Trophoblast cell (in vitro differentiated cells and primary cell): ENCODE results near the gene LAMP1.

ENCODE experiments used
- DNase-seq, 2 donors: peaks; one replicate each; pipeline ENCODE4 v3.0.0-alpha.2; 2016
- H2AFZ ChIP-seq: 2 replicates; pipeline ENCODE4 v1.6.1; 2013; ENCODE audit warnings: low read length, moderate library complexity, mild to moderate bottlenecking; ENCODE audit not compliant: insufficient read depth, poor library complexity
- H2AK5ac ChIP-seq: 2 replicates; pipeline ENCODE4 v1.6.1; 2013; ENCODE audit warnings: mild to moderate bottlenecking, low read length
- H2BK120ac ChIP-seq: 2 replicates; pipeline ENCODE4 v1.6.1; 2013; ENCODE audit warnings: low read length, mild to moderate bottlenecking, moderate library complexity; ENCODE audit not compliant: insufficient read depth, poor library complexity
- H2BK12ac ChIP-seq: 2 replicates; pipeline ENCODE4 v1.6.1; 2013; ENCODE audit warnings: mild to moderate bottlenecking, low read length, moderate library complexity
- H2BK5ac ChIP-seq: 2 replicates; pipeline ENCODE4 v1.6.1; 2013; ENCODE audit warnings: low read length, low read depth, moderate library complexity, mild to moderate bottlenecking; ENCODE audit not compliant: poor library complexity
- H3K14ac ChIP-seq: 2 replicates; pipeline ENCODE4 v1.6.1; 2013; ENCODE audit warnings: mild to moderate bottlenecking, low read length
- H3K18ac ChIP-seq: 2 replicates; pipeline ENCODE4 v1.6.1; 2013; ENCODE audit warnings: mild to moderate bottlenecking, low read length
- H3K23ac ChIP-seq: 2 replicates; pipeline ENCODE4 v1.6.1; 2013; ENCODE audit warnings: low read length
- H3K27ac ChIP-seq: 2 replicates; pipeline ENCODE4 v1.5.1; 2013; ENCODE audit warnings: low read depth, mild to moderate bottlenecking, inconsistent platforms, low read length, moderate library complexity
- H3K27me3 ChIP-seq: 2 replicates; pipeline ENCODE4 v1.6.1; 2013; ENCODE audit warnings: inconsistent platforms, mild to moderate bottlenecking, low read length, moderate library complexity; ENCODE audit not compliant: insufficient read depth
- H3K36me3 ChIP-seq, 2 experiments: 1 replicate in 1 of 2; 2 replicates in 1 of 2; pipeline ENCODE4 v1.6.1; 2013; ENCODE audit warnings: low read length in 2 of 2, mild to moderate bottlenecking in 2 of 2, moderate library complexity in 1 of 2; ENCODE audit not compliant: insufficient read depth in 2 of 2, control insufficient read depth in 1 of 2
- H3K4ac ChIP-seq: 2 replicates; pipeline ENCODE4 v1.6.1; 2013; ENCODE audit warnings: low read depth, mild to moderate bottlenecking, low read length, moderate library complexity
- H3K4me1 ChIP-seq, 2 experiments: 1 replicate in 1 of 2; 2 replicates in 1 of 2; pipeline ENCODE4 v1.6.1; 2013; ENCODE audit warnings: low read length in 2 of 2, mild to moderate bottlenecking in 2 of 2, moderate library complexity in 1 of 2; ENCODE audit not compliant: insufficient read depth in 2 of 2, control insufficient read depth in 1 of 2
- H3K4me2 ChIP-seq: 2 replicates; pipeline ENCODE4 v1.6.1; 2013; ENCODE audit warnings: inconsistent platforms, mild to moderate bottlenecking, low read length, moderate library complexity
- H3K4me3 ChIP-seq: 2 replicates; pipeline ENCODE4 v1.5.1; 2013; ENCODE audit warnings: mild to moderate bottlenecking, low read depth, low read length, inconsistent platforms
- H3K79me1 ChIP-seq: one replicate; pipeline ENCODE4 v1.6.1; 2013; ENCODE audit warnings: low read length
- H3K79me2 ChIP-seq: 2 replicates; pipeline ENCODE4 v1.6.1; 2013; ENCODE audit warnings: low read length, mild to moderate bottlenecking; ENCODE audit not compliant: control insufficient read depth, insufficient read depth, poor library complexity
- H3K9ac ChIP-seq: 2 replicates; pipeline ENCODE4 v1.6.1; 2013; ENCODE audit warnings: mild to moderate bottlenecking, low read length
- H3K9me3 ChIP-seq: 2 replicates; pipeline ENCODE4 v1.6.1; 2013; ENCODE audit warnings: low read depth, mild to moderate bottlenecking, control low read depth, inconsistent platforms, low read length; ENCODE audit not compliant: insufficient read depth
- H4K12ac ChIP-seq: 2 replicates; pipeline ENCODE4 v1.6.1; 2013; ENCODE audit warnings: low read depth, mild to moderate bottlenecking, low read length, moderate library complexity
- H4K8ac ChIP-seq: 2 replicates; pipeline ENCODE4 v1.6.1; 2013; ENCODE audit warnings: low read depth, mild to moderate bottlenecking, low read length, moderate library complexity
- H4K91ac ChIP-seq: one replicate; pipeline ENCODE4 v1.6.1; 2013; ENCODE audit warnings: low read depth, mild to moderate bottlenecking, low read length, moderate library complexity
- WGBS: extraction: QIAGEN DNeasy Blood & Tissue Kit; methylation state at CpG from one replicate; pipeline ENCODE4 v1.1.7; 2013; ENCODE audit warnings: missing lambda C conversion rate; ENCODE audit not compliant: insufficient read length, insufficient coverage; ENCODE audit errors: extremely low coverage; 5-methylcytosine and 5-hydroxymethylcytosine counted together

LAMP1 gene

DNA sequence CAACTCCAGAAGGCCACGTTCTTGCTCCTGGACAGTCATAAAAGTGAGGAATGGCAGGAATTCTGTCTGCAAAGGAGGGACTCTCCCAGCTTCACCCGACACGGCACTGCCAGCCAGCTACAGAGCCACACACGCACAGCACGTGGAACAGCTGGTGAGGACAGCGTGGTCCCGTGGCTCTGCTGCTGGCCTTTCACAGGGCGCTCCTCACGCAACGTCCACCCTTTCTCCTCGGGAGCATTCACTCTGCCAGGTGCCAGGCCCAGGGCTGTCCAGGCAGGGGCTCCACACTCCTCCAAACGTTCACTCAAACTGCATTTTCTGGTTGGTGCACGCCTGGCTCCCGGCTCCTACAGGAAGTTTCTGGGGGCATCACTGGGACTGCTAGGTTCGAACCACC, 52.5 kb downstream of the LAMP1 start:
- no CpG with 5 or more reads among the region's 15 CpGs for WGBS
- no peak overlapping the region for H3K4me3 ChIP-seq
- no peak overlapping the region for H3K27ac ChIP-seq
- peaks cover 6 to 15% of the 10 kb centered on the region in 2 experiments for H3K36me3 ChIP-seq
- H3K18ac ChIP-seq: no peak overlapping the region
- no peak overlapping the region for H4K91ac ChIP-seq
- H2BK12ac ChIP-seq: no peak overlapping the region
- H3K14ac ChIP-seq: no peak overlapping the region
- no peak overlapping the region for H2BK5ac ChIP-seq
- H3K79me1 ChIP-seq: no peaks in the 10 kb centered on the region
- no peak overlapping the region for H3K4me2 ChIP-seq
- no peak overlapping the region for H3K23ac ChIP-seq
- peaks cover 15% of the 10 kb centered on the region for H3K9me3 ChIP-seq
- H4K12ac ChIP-seq: no peak overlapping the region
- H3K4ac ChIP-seq: no peak overlapping the region
- H4K8ac ChIP-seq: no peak overlapping the region
- H3K4me1 ChIP-seq: peaks cover 0 to 5% of the 10 kb centered on the region in 2 experiments
- H3K27me3 ChIP-seq: no peaks in the 10 kb centered on the region
- no peaks in the 10 kb centered on the region for H3K79me2 ChIP-seq
- H2BK120ac ChIP-seq: no peak overlapping the region
- no peak overlapping the region for H3K9ac ChIP-seq
- DNase-seq: no peak
- H2AFZ ChIP-seq: no peak overlapping the region
- H2AK5ac ChIP-seq: peak overlapping the region; percentile 49

DNA sequence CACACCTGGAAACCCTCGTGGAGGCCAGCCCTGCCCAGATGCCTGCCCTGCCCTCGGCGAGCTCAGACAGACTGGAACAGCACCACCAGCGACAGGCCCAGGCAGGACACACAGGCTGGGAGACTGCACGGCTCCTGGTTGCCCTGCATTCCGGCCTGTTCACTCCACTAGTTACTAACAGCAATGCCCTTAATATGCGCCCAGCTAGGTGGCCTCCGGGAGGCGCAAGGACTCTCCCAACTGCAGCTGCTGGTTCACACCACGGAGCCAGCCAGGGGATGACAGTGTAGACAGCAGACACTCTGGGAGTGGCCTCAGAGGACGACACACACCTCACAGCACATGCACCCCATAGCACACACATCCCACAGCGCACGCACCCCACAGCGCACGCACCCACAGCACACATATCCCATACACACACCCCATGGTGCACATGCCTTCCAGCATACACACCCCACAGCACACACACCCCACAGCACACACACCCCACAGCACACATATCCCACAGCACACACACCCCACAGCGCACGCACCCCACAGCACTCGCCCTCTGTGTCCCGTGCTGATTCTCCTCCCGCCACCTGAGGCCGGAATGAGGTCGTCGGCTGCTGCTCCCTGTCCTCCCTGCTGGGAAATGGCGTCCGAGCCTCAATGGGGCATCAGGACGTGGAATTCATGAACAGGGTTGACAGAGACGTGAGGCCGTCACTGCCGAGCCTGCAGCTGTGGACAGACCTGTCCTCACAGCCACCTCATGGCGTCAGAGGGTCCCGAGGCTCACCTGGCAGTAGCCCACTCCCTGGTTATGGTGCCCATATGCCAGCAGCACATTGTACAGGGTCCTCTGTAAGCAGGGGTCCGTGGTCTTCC, 53.3 kb downstream of the LAMP1 start:
- H3K23ac ChIP-seq: no peak overlapping the region

DNA sequence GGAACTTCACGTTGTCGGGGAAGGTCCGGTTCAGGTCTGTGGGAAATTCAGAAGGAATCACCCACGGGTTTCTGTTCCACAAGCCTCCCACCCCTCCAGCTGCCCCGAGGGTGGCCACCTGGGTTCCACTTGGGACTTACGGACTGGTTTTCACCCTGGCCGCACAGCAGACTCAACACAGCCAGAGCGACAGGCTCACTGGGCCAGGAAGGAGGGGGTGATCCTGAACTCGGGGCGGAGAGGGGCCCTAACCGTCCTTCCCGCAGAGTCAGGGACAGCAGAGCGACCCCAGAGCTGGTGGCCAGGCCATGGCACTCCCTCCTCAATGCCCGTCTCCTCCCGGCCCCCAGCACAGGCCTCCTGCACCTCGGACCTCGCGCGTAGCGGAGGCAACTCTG, 53.9 kb downstream of the LAMP1 start:
- H4K8ac ChIP-seq: no peak overlapping the region
- H2BK12ac ChIP-seq: no peak overlapping the region
- H2BK120ac ChIP-seq: no peak overlapping the region
- no peak overlapping the region for H3K23ac ChIP-seq
- H3K9ac ChIP-seq: no peak overlapping the region
- no peak overlapping the region for H2AFZ ChIP-seq
- no peak overlapping the region for H2AK5ac ChIP-seq
- peaks cover 0 to 5% of the 10 kb centered on the region in 2 experiments for H3K4me1 ChIP-seq
- peaks cover 15% of the 10 kb centered on the region for H3K9me3 ChIP-seq
- H2BK5ac ChIP-seq: no peak overlapping the region
- no peaks in the 10 kb centered on the region for H3K27me3 ChIP-seq
- DNase-seq: no peak
- H3K4ac ChIP-seq: no peak overlapping the region
- no peak overlapping the region for H3K4me2 ChIP-seq
- no peak overlapping the region for H3K14ac ChIP-seq
- no peaks in the 10 kb centered on the region for H3K79me2 ChIP-seq
- no peak overlapping the region for H4K12ac ChIP-seq
- H3K27ac ChIP-seq: no peak overlapping the region
- no CpG with 5 or more reads among the region's 20 CpGs for WGBS
- no peak overlapping the region for H4K91ac ChIP-seq
- H3K18ac ChIP-seq: no peak overlapping the region
- H3K36me3 ChIP-seq: peaks cover 4 to 9% of the 10 kb centered on the region in 2 experiments
- H3K4me3 ChIP-seq: no peak overlapping the region
- H3K79me1 ChIP-seq: no peaks in the 10 kb centered on the region

More for the DNA sequence above, 53.3 kb downstream of the LAMP1 start:
- Histone ChIP-seq H2BK120ac (no peak overlapping the region), H2AFZ (no peak overlapping the region), H3K4me1 (peaks cover 0 to 5% of the 10 kb centered on the region in 2 experiments), H3K27me3 (no peaks in the 10 kb centered on the region), H3K36me3 (peaks cover 5 to 13% of the 10 kb centered on the region in 2 experiments), H3K9me3 (peaks cover 15% of the 10 kb centered on the region), H3K27ac (no peak overlapping the region), H3K79me1 (no peaks in the 10 kb centered on the region), H4K91ac (no peak overlapping the region), H3K14ac (no peak overlapping the region), H3K18ac (no peak overlapping the region), H2BK5ac (no peak overlapping the region), H2AK5ac (no peak overlapping the region), H3K4ac (no peak overlapping the region), H2BK12ac (no peak overlapping the region), H3K4me3 (no peak overlapping the region), H4K8ac (no peak overlapping the region), H4K12ac (no peak overlapping the region), H3K79me2 (no peaks in the 10 kb centered on the region), H3K4me2 (no peak overlapping the region), H3K9ac (no peak overlapping the region)
- WGBS: no CpG with 5 or more reads among the region's 32 CpGs
- DNase-seq: no peak

DNA sequence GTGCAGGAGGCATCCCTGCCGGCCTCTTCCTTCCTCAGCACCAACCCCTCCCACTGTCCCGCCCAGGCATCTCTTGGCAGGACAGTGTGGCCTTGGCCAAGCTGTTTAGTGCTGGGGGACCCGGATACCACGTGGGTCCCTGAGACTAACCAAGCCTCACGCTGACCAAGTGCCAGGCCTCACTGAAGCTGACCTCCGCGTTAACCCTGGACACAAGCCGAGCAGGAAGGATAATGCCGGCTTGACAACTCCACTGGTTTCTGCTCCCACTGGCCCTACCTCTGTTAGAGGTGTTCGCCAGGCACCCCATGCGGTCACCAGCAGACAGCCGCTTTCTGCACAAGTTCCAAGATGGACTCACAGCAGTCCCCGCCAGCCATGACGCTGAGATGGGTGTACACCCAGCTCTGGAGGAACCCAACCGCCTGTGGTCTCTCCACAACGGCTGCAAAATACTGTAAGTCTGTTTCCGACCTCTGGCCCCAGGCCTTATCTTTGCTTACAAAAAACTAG, 54.5 kb downstream of the LAMP1 start:
- no peak overlapping the region for H2AFZ ChIP-seq
- no peak overlapping the region for H4K91ac ChIP-seq
- H3K18ac ChIP-seq: no peak overlapping the region
- no peaks in the 10 kb centered on the region for H3K27me3 ChIP-seq
- no peak for DNase-seq
- no peak overlapping the region for H3K4me3 ChIP-seq
- WGBS: no CpG with 5 or more reads among the region's 17 CpGs
- H2AK5ac ChIP-seq: no peak overlapping the region
- no peak overlapping the region for H3K4me2 ChIP-seq
- no peak overlapping the region for H4K8ac ChIP-seq
- H3K79me1 ChIP-seq: no peaks in the 10 kb centered on the region
- peaks cover 4 to 9% of the 10 kb centered on the region in 2 experiments for H3K36me3 ChIP-seq
- no peak overlapping the region for H2BK12ac ChIP-seq
- H3K27ac ChIP-seq: no peak overlapping the region
- peaks cover 15% of the 10 kb centered on the region for H3K9me3 ChIP-seq
- H3K14ac ChIP-seq: no peak overlapping the region
- H3K4me1 ChIP-seq: peaks cover 0 to 5% of the 10 kb centered on the region in 2 experiments
- no peak overlapping the region for H2BK120ac ChIP-seq
- H3K9ac ChIP-seq: no peak overlapping the region
- no peaks in the 10 kb centered on the region for H3K79me2 ChIP-seq
- H2BK5ac ChIP-seq: no peak overlapping the region
- H3K4ac ChIP-seq: no peak overlapping the region
- no peak overlapping the region for H3K23ac ChIP-seq
- no peak overlapping the region for H4K12ac ChIP-seq
